HAP-1 (cell line): Measurements from ENCODE around the gene RPL22.

Experiments used
- DNase-seq, 2 experiments: peaks; one replicate each; pipeline ENCODE4 v3.0.0-alpha.2; 2016 to 2020; ENCODE audit warnings: low spot score in 2 of 2
- H3K27me3 ChIP-seq: fragments of 250-450 bp; sonication (Bioruptor Pico); 2 replicates; pipeline ENCODE4 v1.5.1; 2020; ENCODE audit warnings: low read depth, mild to moderate bottlenecking, moderate library complexity
- H3K36me3 ChIP-seq: fragments of 250-450 bp; sonication (Bioruptor Pico); replicated peaks from 2 replicates; pipeline ENCODE4 v1.5.1; 2020; ENCODE audit warnings: mild to moderate bottlenecking
- H3K4me1 ChIP-seq: fragments of 250-450 bp; sonication (Bioruptor Pico); 2 replicates; pipeline ENCODE4 v1.5.1; 2020; ENCODE audit warnings: mild to moderate bottlenecking
- H3K4me3 ChIP-seq: fragments of 250-450 bp; sonication (Bioruptor Pico); 2 replicates; pipeline ENCODE4 v1.5.1; 2020; ENCODE audit warnings: mild to moderate bottlenecking, moderate library complexity
- H3K9me3 ChIP-seq: fragments of 250-450 bp; sonication (Bioruptor Pico); 2 replicates; pipeline ENCODE4 v1.5.1; 2020; ENCODE audit warnings: mild to moderate bottlenecking, moderate library complexity
- in situ Hi-C: fragments of 300-500 bp; cut with MboI; formaldehyde crosslinking; loops from 3 replicates; pipeline ENCODE4 v1.14.3; 2020; ENCODE audit warnings: low sequenced_read_pairs, inconsistent platforms, mixed read lengths

RPL22 gene

GRCh38 chr1:6157132-6157527 is 42.3 kb downstream of the RPL22 start:
- no peak for DNase-seq
- Histone ChIP-seq H3K36me3 (no peaks in the 10 kb centered on the region), H3K9me3 (no peaks in the 10 kb centered on the region), H3K4me3 (no peak overlapping the region), H3K27me3 (peaks cover 9% of the 10 kb centered on the region), H3K4me1 (no peaks in the 10 kb centered on the region)
- in situ Hi-C loops: no loop called here

GRCh38 chr1:6154525-6155319 is 44.7 kb downstream of the RPL22 start:
- in situ Hi-C loops: no loop called here
- no peaks in the 10 kb centered on the region for H3K4me1 ChIP-seq
- DNase-seq: no peak
- H3K27me3 ChIP-seq: peaks cover 2% of the 10 kb centered on the region; the same call in 1 of the 2 replicates
- H3K4me3 ChIP-seq: no peak overlapping the region
- H3K9me3 ChIP-seq: no peaks in the 10 kb centered on the region
- no peaks in the 10 kb centered on the region for H3K36me3 ChIP-seq

DNA sequence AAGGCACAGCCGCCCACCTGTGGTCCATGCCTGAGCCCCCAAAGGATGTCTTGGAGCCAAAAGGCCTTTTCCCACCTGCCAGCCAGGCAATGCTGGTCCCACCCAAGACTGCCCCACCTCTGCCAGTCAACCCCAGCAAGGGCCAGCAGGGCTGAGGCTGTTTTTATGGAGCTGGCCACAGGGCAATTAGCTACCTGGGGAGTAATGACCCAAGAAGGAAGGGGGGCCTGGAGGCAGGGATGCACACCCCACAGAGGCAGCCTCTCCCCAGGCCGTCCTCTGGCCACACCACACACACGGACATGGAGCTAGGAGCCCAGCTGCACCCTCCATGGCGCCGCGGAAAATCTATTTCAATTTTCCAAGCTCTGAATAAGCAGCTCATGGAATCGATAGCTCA is 46.5 kb downstream of the RPL22 start:
- H3K4me1 ChIP-seq: 0 out of 2 replicates have a peak, but pooled peaks cover 3% of the 10 kb centered on the region
- no peak overlapping the region for H3K4me3 ChIP-seq
- H3K36me3 ChIP-seq: no peaks in the 10 kb centered on the region
- in situ Hi-C loops: no loop called here
- no peaks in the 10 kb centered on the region for H3K9me3 ChIP-seq
- no peak for DNase-seq
- H3K27me3 ChIP-seq: no peaks in the 10 kb centered on the region; the same call in 1 of the 2 replicates

GRCh38 chr1:6152181-6152580 is 47.2 kb downstream of the RPL22 start:
- no peaks in the 10 kb centered on the region for H3K36me3 ChIP-seq
- no peak for DNase-seq
- H3K4me3 ChIP-seq: no peak overlapping the region
- H3K27me3 ChIP-seq: no peaks in the 10 kb centered on the region; the same call in 1 of the 2 replicates
- H3K4me1 ChIP-seq: 0 out of 2 replicates have a peak, but pooled peaks cover 3% of the 10 kb centered on the region
- in situ Hi-C loops: no loop called here
- H3K9me3 ChIP-seq: no peaks in the 10 kb centered on the region

DNA sequence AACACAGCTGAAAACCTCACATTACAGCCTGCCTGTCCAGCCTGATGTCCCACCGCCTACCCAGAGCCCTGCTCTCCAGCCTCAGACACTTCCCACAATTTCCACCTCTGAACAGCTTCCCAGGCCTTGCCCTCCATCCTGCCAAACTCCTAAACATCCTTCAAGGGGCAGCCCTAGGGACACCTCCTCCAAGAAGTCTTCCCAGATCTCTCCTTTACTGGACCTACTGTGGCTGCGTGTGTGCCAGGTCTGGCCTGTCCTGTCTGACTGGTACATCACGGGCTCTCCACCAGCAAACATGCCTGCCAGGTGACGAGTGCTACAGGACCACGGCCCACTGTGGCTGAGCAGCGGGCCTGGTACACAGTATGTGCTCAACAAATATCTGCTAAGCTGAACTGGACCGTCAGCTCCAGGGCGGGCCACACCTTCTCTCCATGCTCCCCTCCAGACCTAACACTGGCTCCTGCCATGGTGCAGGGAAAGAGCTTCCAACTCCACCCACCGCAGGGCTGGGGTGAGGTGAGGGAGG is 48.0 kb downstream of the RPL22 start:
- H3K9me3 ChIP-seq: no peaks in the 10 kb centered on the region
- no peak for DNase-seq
- in situ Hi-C loops: no loop called here
- H3K27me3 ChIP-seq: no peaks in the 10 kb centered on the region; the same call in 1 of the 2 replicates
- H3K36me3 ChIP-seq: no peaks in the 10 kb centered on the region
- H3K4me1 ChIP-seq: 0 out of 2 replicates have a peak, but pooled peaks cover 3% of the 10 kb centered on the region
- no peak overlapping the region for H3K4me3 ChIP-seq

GRCh38 chr1:6150006-6150938 is 49.1 kb downstream of the RPL22 start:
- Histone ChIP-seq H3K27me3 (no peaks in the 10 kb centered on the region; the same call in 1 of the 2 replicates), H3K4me3 (no peak overlapping the region), H3K36me3 (no peaks in the 10 kb centered on the region), H3K9me3 (no peaks in the 10 kb centered on the region), H3K4me1 (0 out of 2 replicates have a peak, but pooled peaks cover 3% of the 10 kb centered on the region)
- in situ Hi-C loops: no loop called here
- no peak for DNase-seq

- in situ Hi-C loops: no loop called here
- Histone ChIP-seq H3K4me3 (no peak overlapping the region), H3K36me3 (no peaks in the 10 kb centered on the region), H3K27me3 (no peaks in the 10 kb centered on the region; the same call in 1 of the 2 replicates), H3K4me1 (0 out of 2 replicates have a peak, but pooled peaks cover 3% of the 10 kb centered on the region), H3K9me3 (no peaks in the 10 kb centered on the region)
- no peak for DNase-seq
These were observed 49.8 kb downstream of the RPL22 start for GRCh38 chr1:6149597-6149996.

DNA sequence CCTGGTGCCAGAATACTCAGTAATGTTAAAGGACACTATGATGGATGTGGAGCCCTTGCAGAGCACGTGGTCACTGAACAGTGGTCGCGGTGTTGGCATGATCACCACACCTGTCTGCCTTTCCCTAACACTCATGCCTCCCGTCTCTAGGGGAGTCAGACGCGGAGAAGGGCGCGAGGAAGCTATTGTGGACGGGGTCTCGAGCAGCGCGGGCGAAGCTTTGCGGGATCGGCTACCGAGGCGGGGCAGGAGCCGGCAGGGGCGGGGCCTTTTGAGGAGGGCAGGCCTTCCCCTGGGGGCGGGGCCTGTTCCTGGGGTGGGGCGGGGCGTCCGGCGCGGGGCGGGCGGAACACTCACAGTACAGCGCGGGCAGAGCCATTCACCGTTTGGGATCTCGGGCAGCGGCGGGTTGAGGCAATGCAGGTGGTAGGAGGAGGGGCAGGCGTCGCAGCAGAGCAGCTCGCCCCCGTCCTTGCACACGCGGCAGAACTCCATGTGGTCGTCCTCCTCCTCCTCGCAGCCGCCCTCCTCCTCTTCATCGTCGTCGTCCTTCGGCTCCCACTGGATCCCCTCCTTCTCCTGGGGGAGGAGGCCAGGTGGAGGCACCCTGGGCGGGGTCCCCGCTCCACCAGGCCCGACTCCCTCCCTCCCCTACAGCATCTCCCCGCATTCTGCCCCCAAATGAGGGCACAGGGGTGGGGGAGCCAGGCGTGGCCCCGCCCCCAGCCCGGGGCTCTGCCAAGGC is 50.7 kb downstream of the RPL22 start:
- H3K9me3 ChIP-seq: no peaks in the 10 kb centered on the region
- H3K27me3 ChIP-seq: no peaks in the 10 kb centered on the region; the same call in 1 of the 2 replicates
- H3K36me3 ChIP-seq: no peaks in the 10 kb centered on the region
- peak; percentile 65 to 91 for DNase-seq
- peak overlapping the region; percentile 9 for H3K4me3 ChIP-seq
- 0 out of 2 replicates have a peak, but pooled peaks cover 3% of the 10 kb centered on the region for H3K4me1 ChIP-seq
- in situ Hi-C loops: no loop called here

DNA sequence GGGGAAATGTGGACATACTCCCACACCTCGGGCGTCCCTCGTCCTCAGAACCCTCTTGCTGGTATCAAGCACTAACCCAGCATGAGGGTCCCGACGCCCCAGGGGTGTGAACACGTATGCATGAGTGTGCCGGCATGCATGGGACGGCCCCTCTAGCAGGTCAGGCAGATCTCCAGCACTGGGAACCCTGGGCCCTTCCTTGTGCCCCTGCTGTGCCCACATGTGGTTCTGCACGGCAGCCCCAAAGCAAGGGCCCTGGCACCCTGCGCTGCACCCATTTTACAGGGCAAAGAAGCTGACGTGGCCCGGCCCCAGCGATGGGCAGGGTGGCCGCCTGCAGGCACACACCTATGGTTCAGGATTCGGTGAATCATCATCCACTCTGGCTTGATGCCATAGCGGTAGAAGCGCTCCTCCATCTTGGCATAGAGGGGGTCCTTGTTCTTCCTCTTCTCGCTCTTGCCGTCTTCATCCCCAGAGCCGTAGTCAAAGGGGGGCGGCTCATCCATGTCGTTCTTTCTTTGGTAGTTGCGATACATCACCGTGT is 53.5 kb downstream of the RPL22 start:
- Histone ChIP-seq H3K4me1 (0 out of 2 replicates have a peak, but pooled peaks cover 3% of the 10 kb centered on the region), H3K27me3 (no peaks in the 10 kb centered on the region; the same call in 1 of the 2 replicates), H3K36me3 (no peaks in the 10 kb centered on the region), H3K9me3 (no peaks in the 10 kb centered on the region), H3K4me3 (no peak overlapping the region)
- DNase-seq: no peak
- in situ Hi-C loops: no loop called here

DNA sequence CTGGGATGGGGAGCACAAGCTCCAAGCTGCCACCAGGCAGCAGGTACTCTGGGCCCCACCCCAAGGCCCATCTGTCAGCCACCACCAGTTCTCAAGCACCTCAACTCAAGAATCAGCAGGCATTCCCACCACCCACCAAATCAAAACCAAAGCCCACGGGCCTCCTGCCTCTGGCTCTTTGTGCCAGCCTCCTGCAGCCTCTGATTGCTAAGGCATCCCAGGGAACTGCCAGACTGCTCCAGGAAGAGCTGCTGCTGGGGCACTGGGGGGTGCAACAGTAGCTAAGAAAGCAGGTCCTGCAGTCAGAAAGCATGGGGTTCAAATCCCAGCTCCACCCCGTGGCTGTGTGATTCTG is 54.0 kb downstream of the RPL22 start:
- Histone ChIP-seq H3K4me1 (0 out of 2 replicates have a peak, but pooled peaks cover 3% of the 10 kb centered on the region), H3K36me3 (no peaks in the 10 kb centered on the region), H3K4me3 (no peak overlapping the region), H3K9me3 (no peaks in the 10 kb centered on the region), H3K27me3 (no peaks in the 10 kb centered on the region; the same call in 1 of the 2 replicates)
- in situ Hi-C loops: no loop called here
- no peak for DNase-seq

GRCh38 chr1:6144647-6145395 is 54.6 kb downstream of the RPL22 start:
- no peak for DNase-seq
- in situ Hi-C loops: no loop called here
- Histone ChIP-seq H3K27me3 (no peaks in the 10 kb centered on the region; the same call in 1 of the 2 replicates), H3K4me1 (0 out of 2 replicates have a peak, but pooled peaks cover 3% of the 10 kb centered on the region), H3K4me3 (no peak overlapping the region), H3K9me3 (no peaks in the 10 kb centered on the region), H3K36me3 (no peaks in the 10 kb centered on the region)

DNA sequence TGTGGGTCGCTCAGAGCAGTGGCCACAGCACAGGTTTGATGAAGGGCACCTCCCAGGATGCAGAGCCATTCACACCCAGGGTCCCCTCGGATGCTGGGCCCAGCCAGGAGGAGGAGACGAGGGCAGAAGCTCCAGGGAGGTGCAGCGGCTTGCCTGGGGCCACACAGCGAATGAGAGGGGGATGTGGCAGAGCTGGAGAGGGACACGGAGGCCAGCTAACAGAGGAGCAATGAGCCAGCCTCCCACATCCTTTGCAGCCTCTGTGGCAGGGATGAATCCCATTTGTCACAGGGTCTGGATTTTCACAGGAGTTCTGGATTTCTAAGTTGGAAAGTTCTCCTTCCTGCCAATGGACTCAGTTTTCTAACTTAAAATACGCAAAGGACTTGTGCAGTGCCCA is 55.2 kb downstream of the RPL22 start:
- DNase-seq: no peak
- no peaks in the 10 kb centered on the region for H3K36me3 ChIP-seq
- H3K4me1 ChIP-seq: 0 out of 2 replicates have a peak, but pooled peaks cover 3% of the 10 kb centered on the region
- H3K4me3 ChIP-seq: no peak overlapping the region
- no peaks in the 10 kb centered on the region; the same call in 1 of the 2 replicates for H3K27me3 ChIP-seq
- in situ Hi-C loops: no loop called here
- H3K9me3 ChIP-seq: no peaks in the 10 kb centered on the region
